HEK293 (cell line): ENCODE measurements around the gene SEC62.

Experiments used
- AEBP2 ChIP-seq: fragments of 450-650 bp; formaldehyde crosslinking; IDR thresholded peaks from 2 replicates; pipeline ENCODE4 v1.5.1; 2016; ENCODE audit warnings: missing biosample characterization, missing genetic modification characterization, borderline replicate concordance
- GLIS2 ChIP-seq: fragments of 450-650 bp; formaldehyde crosslinking; IDR thresholded peaks from 2 replicates; pipeline ENCODE4 v1.5.1; 2016; ENCODE audit warnings: missing biosample characterization, missing genetic modification characterization
- KLF17 ChIP-seq: fragments of 450-650 bp; formaldehyde crosslinking; IDR thresholded peaks from 2 replicates; pipeline ENCODE4 v1.5.1; 2016; ENCODE audit warnings: missing biosample characterization, missing genetic modification characterization
- PATZ1 ChIP-seq: fragments of 450-650 bp; formaldehyde crosslinking; IDR thresholded peaks from 2 replicates; pipeline ENCODE4 v1.5.1; 2016; ENCODE audit warnings: missing biosample characterization, missing genetic modification characterization
- SP7 ChIP-seq: fragments of 450-650 bp; formaldehyde crosslinking; IDR thresholded peaks from 2 replicates; pipeline ENCODE4 v1.5.1; 2016; ENCODE audit warnings: missing biosample characterization, missing genetic modification characterization
- ZBTB11 ChIP-seq: fragments of 450-650 bp; formaldehyde crosslinking; conservative IDR thresholded peaks from 2 replicates; pipeline ENCODE4 v1.5.1; 2016; ENCODE audit warnings: low read depth, missing biosample characterization, missing genetic modification characterization
- ZBTB20 ChIP-seq: fragments of 450-650 bp; formaldehyde crosslinking; IDR thresholded peaks from 2 replicates; pipeline ENCODE4 v1.5.1; 2016; ENCODE audit warnings: missing biosample characterization, missing genetic modification characterization
- ZBTB8A ChIP-seq: fragments of 450-650 bp; formaldehyde crosslinking; IDR thresholded peaks from 2 replicates; pipeline ENCODE4 v1.5.1; 2016; ENCODE audit warnings: missing biosample characterization, missing genetic modification characterization
- ZEB2 ChIP-seq: fragments of 450-650 bp; formaldehyde crosslinking; IDR thresholded peaks from 2 replicates; pipeline ENCODE4 v1.5.1; 2016; ENCODE audit warnings: missing biosample characterization, missing genetic modification characterization
- ZFHX2 ChIP-seq: fragments of 450-650 bp; formaldehyde crosslinking; conservative IDR thresholded peaks from 2 replicates; pipeline ENCODE4 v1.5.1; 2016; ENCODE audit warnings: missing biosample characterization, missing genetic modification characterization
- ZFP37 ChIP-seq: fragments of 450-650 bp; formaldehyde crosslinking; IDR thresholded peaks from 2 replicates; pipeline ENCODE4 v1.5.1; 2016; ENCODE audit warnings: missing biosample characterization, missing genetic modification characterization
- ZFP69B ChIP-seq: fragments of 450-650 bp; formaldehyde crosslinking; IDR thresholded peaks from 2 replicates; pipeline ENCODE4 v1.5.1; 2016; ENCODE audit warnings: missing biosample characterization, missing genetic modification characterization
- ZNF157 ChIP-seq: fragments of 450-650 bp; formaldehyde crosslinking; IDR thresholded peaks from 2 replicates; pipeline ENCODE4 v1.5.1; 2016; ENCODE audit warnings: missing biosample characterization, missing genetic modification characterization
- ZNF16 ChIP-seq: fragments of 450-650 bp; formaldehyde crosslinking; IDR thresholded peaks from 2 replicates; pipeline ENCODE4 v1.5.1; 2016; ENCODE audit warnings: low read depth, missing biosample characterization, missing genetic modification characterization
- ZNF19 ChIP-seq: fragments of 450-650 bp; formaldehyde crosslinking; IDR thresholded peaks from 2 replicates; pipeline ENCODE4; 2016; ENCODE audit warnings: missing biosample characterization, missing genetic modification characterization, low read depth
- ZNF2 ChIP-seq: fragments of 450-650 bp; formaldehyde crosslinking; IDR thresholded peaks from 2 replicates; pipeline ENCODE4 v1.5.1; 2016; ENCODE audit warnings: missing biosample characterization, missing genetic modification characterization
- ZNF324 ChIP-seq: fragments of 450-650 bp; formaldehyde crosslinking; IDR thresholded peaks from 2 replicates; pipeline ENCODE4 v1.5.1; 2016; ENCODE audit warnings: missing biosample characterization, missing genetic modification characterization
- ZNF335 ChIP-seq: fragments of 450-650 bp; formaldehyde crosslinking; conservative IDR thresholded peaks from 2 replicates; pipeline ENCODE4 v1.5.1; 2016; ENCODE audit warnings: missing biosample characterization, missing genetic modification characterization
- ZNF350 ChIP-seq: fragments of 450-650 bp; formaldehyde crosslinking; IDR thresholded peaks from 2 replicates; pipeline ENCODE4 v1.5.0; 2017; ENCODE audit warnings: missing biosample characterization, mild to moderate bottlenecking, missing genetic modification characterization
- ZNF426 ChIP-seq: fragments of 450-650 bp; formaldehyde crosslinking; IDR thresholded peaks from 2 replicates; pipeline ENCODE4 v1.5.1; 2017; ENCODE audit warnings: missing biosample characterization, missing genetic modification characterization, mild to moderate bottlenecking, inconsistent platforms, moderate library complexity
- ZNF501 ChIP-seq: fragments of 450-650 bp; formaldehyde crosslinking; IDR thresholded peaks from 2 replicates; pipeline ENCODE4 v1.5.1; 2016; ENCODE audit warnings: missing biosample characterization, missing genetic modification characterization
- ZNF580 ChIP-seq: fragments of 450-650 bp; formaldehyde crosslinking; IDR thresholded peaks from 2 replicates; pipeline ENCODE4 v1.5.1; 2016; ENCODE audit warnings: missing biosample characterization, missing genetic modification characterization
- ZNF596 ChIP-seq: fragments of 450-650 bp; IDR thresholded peaks from 2 replicates; pipeline ENCODE4 v1.5.0; 2018; ENCODE audit warnings: missing biosample characterization, mild to moderate bottlenecking, missing genetic modification characterization, moderate library complexity
- ZNF600 ChIP-seq: fragments of 450-650 bp; formaldehyde crosslinking; IDR thresholded peaks from 2 replicates; pipeline ENCODE4 v1.5.1; 2016; ENCODE audit warnings: missing biosample characterization, missing genetic modification characterization
- ZNF629 ChIP-seq: fragments of 450-650 bp; formaldehyde crosslinking; IDR thresholded peaks from 2 replicates; pipeline ENCODE4 v1.5.1; 2017; ENCODE audit warnings: missing biosample characterization, missing genetic modification characterization
- ZNF677 ChIP-seq: fragments of 450-650 bp; IDR thresholded peaks from 2 replicates; pipeline ENCODE4 v1.5.0; 2018; ENCODE audit warnings: missing biosample characterization, mild to moderate bottlenecking, missing genetic modification characterization, moderate library complexity
- ZNF692 ChIP-seq: fragments of 450-650 bp; formaldehyde crosslinking; IDR thresholded peaks from 2 replicates; pipeline ENCODE4 v1.5.1; 2016; ENCODE audit warnings: missing biosample characterization, missing genetic modification characterization
- ZSCAN30 ChIP-seq: fragments of 450-650 bp; IDR thresholded peaks from 2 replicates; pipeline ENCODE4 v1.5.1; 2018; ENCODE audit warnings: missing biosample characterization, mild to moderate bottlenecking, missing genetic modification characterization, moderate library complexity
- ZXDB ChIP-seq: fragments of 450-650 bp; formaldehyde crosslinking; IDR thresholded peaks from 2 replicates; pipeline ENCODE4 v1.5.1; 2016; ENCODE audit warnings: missing biosample characterization, missing genetic modification characterization

SEC62 gene

GRCh38 chr3:170037463-170038433, 71.1 kb downstream of the SEC62 start, which contains the start of gene GPR160 (continued):
- no peak for TF ChIP-seq ZBTB11 (tag by site-specific recombination)
- TF ChIP-seq ZNF600 (tag by site-specific recombination) = 0 out of 2 replicates have a peak, but pooled peaks have one; percentile 6
- TF ChIP-seq ZNF629 (tag by site-specific recombination) = 0 out of 2 replicates have a peak, but pooled peaks have one; percentile 12
- TF ChIP-seq ZEB2 (tag by site-specific recombination) = peak; percentile 53; the same call in 1 of the 2 replicates
- peak; percentile 6; the same call in 1 of the 2 replicates for TF ChIP-seq ZNF596 (tag by site-specific recombination)
- TF ChIP-seq PATZ1 = peak; percentile 76
- TF ChIP-seq ZNF19 (tag by site-specific recombination) = no peak
- 0 out of 2 replicates have a peak, but pooled peaks have one; percentile 30 for TF ChIP-seq ZNF2 (tag by site-specific recombination)
- TF ChIP-seq ZNF350 (tag by site-specific recombination) = no peak
- TF ChIP-seq AEBP2 = no peak
- TF ChIP-seq ZFHX2 = peak; percentile 55
- no peak for TF ChIP-seq ZNF426
- peak; percentile 43; the same call in 1 of the 2 replicates for TF ChIP-seq ZFP69B (tag by site-specific recombination)
- TF ChIP-seq ZNF692 = 0 out of 2 replicates have a peak, but pooled peaks have one; percentile 39
- TF ChIP-seq KLF17 (tag by site-specific recombination) = 0 out of 2 replicates have a peak, but pooled peaks have one; percentile 51
- peak; percentile 43; the same call in 1 of the 2 replicates for TF ChIP-seq ZNF501 (tag by site-specific recombination)
- TF ChIP-seq ZNF677 (tag by site-specific recombination) = no peak
- peak; percentile 45; the same call in 1 of the 2 replicates for TF ChIP-seq ZFP37 (tag by site-specific recombination)
- 0 out of 2 replicates have a peak, but pooled peaks have one; percentile 32 for TF ChIP-seq ZXDB
- TF ChIP-seq ZNF16 (tag by site-specific recombination) = no peak
- TF ChIP-seq ZNF157 (tag by site-specific recombination) = no peak
- peak; percentile 89 for TF ChIP-seq ZBTB8A (tag by site-specific recombination)
- 0 out of 2 replicates have a peak, but pooled peaks have one; percentile 15 for TF ChIP-seq SP7 (tag by site-specific recombination)
- TF ChIP-seq GLIS2 (tag by site-specific recombination) = peak; percentile 89
- TF ChIP-seq ZSCAN30 = peak; percentile 59; the same call in 1 of the 2 replicates
- peak; percentile 30; the same call in 1 of the 2 replicates for TF ChIP-seq ZBTB20
- TF ChIP-seq ZNF324 (tag by site-specific recombination) = 0 out of 2 replicates have a peak, but pooled peaks have one; percentile 34
- peak; percentile 72 for TF ChIP-seq ZNF335
- TF ChIP-seq ZNF580 (tag by site-specific recombination) = 0 out of 2 replicates have a peak, but pooled peaks have one; percentile 48
